Left lobe of liver (tissue), 2 donors: ENCODE measurements around the gene PRDM7. TPM values are rescaled to one million over a fixed set of nuclear protein-coding genes. Genes with fewer than 3 reads are reported as not detected.

Experiments
- ATAC-seq: fragments of 200-7000 bp; cut with Tn5 transposase; one replicate; pipeline ENCODE4 v1.9.1; 2020; ENCODE audit warnings: mild to moderate bottlenecking, moderate library complexity
- DNase-seq: peaks from one replicate; pipeline ENCODE4 v3.0.0-alpha.2; 2020; ENCODE audit warnings: low spot score
- total RNA-seq: library from RNA; stranded (reverse); gene quantifications from one replicate; pipeline ENCODE4 v1.2.1, GENCODE V29; 2021
- donor health status: DM: no; HTN: no; CAD: no; lungs with moderate emphysema.
- donor health status: DM: no; HTN: yes; CAD: no.

Gene PRDM7
- total RNA-seq, 1 donor from 2014 or later, result not detected

- ATAC-seq (no peak), DNase-seq (no peak)
Measured at GRCh38 chr16:90041896-90042473, 35.1 kb downstream of the PRDM7 start.

- ATAC-seq (no peak), DNase-seq (no peak)
Measured at GRCh38 chr16:90040152-90041023, 36.7 kb downstream of the PRDM7 start.

- no peak for DNase-seq
- ATAC-seq, result no peak
Measured at GRCh38 chr16:90037276-90037675, 39.9 kb downstream of the PRDM7 start.

- DNase-seq, result no peak
- no peak for ATAC-seq
Measured at GRCh38 chr16:90035902-90036301, 41.2 kb downstream of the PRDM7 start.

- DNase-seq, result no peak
Measured at GRCh38 chr16:90034504-90034903, 42.6 kb downstream of the PRDM7 start.

GRCh38 chr16:90033387-90033786 lies 43.7 kb downstream of the PRDM7 start:
- DNase-seq, result no peak
- ATAC-seq, result no peak

More at GRCh38 chr16:90034504-90034903, 42.6 kb downstream of the PRDM7 start:
- ATAC-seq, result no peak

GRCh38 chr16:90032674-90033331 lies 44.3 kb downstream of the PRDM7 start:
- DNase-seq (no peak), ATAC-seq (no peak)

- no peak for ATAC-seq
- DNase-seq, result no peak
Measured at GRCh38 chr16:90031931-90032673, 45.0 kb downstream of the PRDM7 start.

- ATAC-seq (no peak), DNase-seq (no peak)
Measured at GRCh38 chr16:90031186-90031930, 45.8 kb downstream of the PRDM7 start.

GRCh38 chr16:90028985-90029384 lies 48.1 kb downstream of the PRDM7 start:
- ATAC-seq (no peak), DNase-seq (no peak)

- DNase-seq, result no peak
- ATAC-seq, result no peak
Measured at GRCh38 chr16:90027611-90028010, 49.5 kb downstream of the PRDM7 start.

GRCh38 chr16:90026135-90026534 lies 51.0 kb downstream of the PRDM7 start:
- no peak for DNase-seq
- ATAC-seq, result no peak

GRCh38 chr16:90023078-90023447 lies 54.1 kb downstream of the PRDM7 start:
- DNase-seq (no peak), ATAC-seq (peak; percentile 4)

GRCh38 chr16:90022209-90023077 lies 54.7 kb downstream of the PRDM7 start:
- DNase-seq (peak; percentile 93), ATAC-seq (peak; percentile 90)

GRCh38 chr16:90020838-90021382 lies 56.2 kb downstream of the PRDM7 start:
- DNase-seq, result no peak
- no peak for ATAC-seq

- ATAC-seq, result no peak
- DNase-seq, result no peak
Measured at GRCh38 chr16:90020260-90020837, 56.8 kb downstream of the PRDM7 start.

GRCh38 chr16:90019543-90020259 lies 57.4 kb downstream of the PRDM7 start:
- DNase-seq (no peak), ATAC-seq (peak; percentile 55)
